SK-N-MC (cell line): Measurements from ENCODE around the gene SEPTIN7.

Experiments used
- EZH2 ChIP-seq: fragments of 200-600 bp; sonication (generic); IDR thresholded peaks from one replicate; pipeline ENCODE4 v1.6.1; 2017; ENCODE audit warnings: antibody characterized with exemption
- POLR2AphosphoS5 ChIP-seq: IDR thresholded peaks from 2 replicates; pipeline ENCODE4 v1.6.1; 2012; ENCODE audit warnings: mild to moderate bottlenecking, low read depth, low read length, borderline replicate concordance

- TF ChIP-seq POLR2AphosphoS5 (no peak), EZH2 (no peak)
Observed at GRCh38 chr7:35849158-35849831, 48.4 kb downstream of the SEPTIN7 start.
